Germinal center (tissue), 1 donor: ENCODE results near the gene DNAAF6.
"Not testable (repeated sequence)": the region's sequence is repeated elsewhere in the genome, so short reads cannot be mapped to it uniquely, and the experiment has no call there.

ENCODE experiments used
- DNase-seq: peaks from one replicate; pipeline ENCODE4 v3.0.0; 2012; ENCODE audit warnings: mixed read lengths, low spot score

Gene DNAAF6

DNA sequence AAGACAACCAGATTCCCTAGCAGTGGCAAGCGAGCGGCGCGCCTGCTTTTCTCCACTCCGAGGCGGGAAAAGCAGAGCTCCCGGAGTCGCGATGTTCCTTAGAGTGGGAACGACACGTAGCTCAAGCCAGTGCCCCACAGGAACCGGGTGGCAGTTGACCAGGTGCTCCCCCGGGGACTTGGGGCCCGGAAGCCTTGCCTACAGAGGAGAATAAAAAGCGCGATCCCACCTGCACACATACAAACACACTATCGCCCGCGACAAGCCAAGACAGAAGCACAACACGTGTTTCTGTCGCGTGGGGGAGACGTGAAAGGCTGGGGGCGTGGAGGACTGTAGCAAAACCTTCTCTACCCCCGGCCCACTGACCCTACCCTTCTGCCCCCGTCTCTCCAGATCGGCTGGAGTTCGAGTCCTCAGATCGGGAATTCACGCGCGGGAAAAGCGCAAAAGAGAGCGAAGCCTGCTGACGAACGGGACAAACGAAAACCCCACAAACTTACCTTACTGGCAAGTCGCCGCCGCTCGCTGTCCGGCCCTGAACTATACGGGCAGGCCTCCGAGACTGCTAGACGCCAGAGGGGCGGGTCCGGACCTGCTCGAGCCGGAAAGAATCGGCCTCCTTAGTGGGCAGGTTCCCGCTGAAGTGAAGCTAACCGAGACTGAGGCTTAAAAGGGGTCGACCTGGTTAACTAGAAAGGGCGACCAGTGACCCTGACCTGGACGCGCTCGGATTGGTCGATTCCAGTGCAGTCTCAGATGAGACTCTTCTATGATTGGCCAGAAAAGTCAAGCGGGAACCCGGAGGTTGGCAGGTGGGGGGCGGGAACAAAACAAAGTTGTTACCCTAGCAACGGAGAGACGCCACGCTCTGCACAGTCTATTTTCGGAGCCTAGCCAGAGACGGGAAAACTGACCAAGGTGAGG lies at the start of gene DNAAF6, which contains the start of gene NUP62CL:
Gene DNAAF6 (plus strand): TSS at position 842 of the 927 bp plus-strand sequence. CDS start 6,265 bp downstream, outside the sequence.
Gene NUP62CL (minus strand): TSS at position 664 of the 927 bp plus-strand sequence. CDS start 31,287 bp downstream, outside the sequence.
- peak; percentile 72 for DNase-seq

DNA sequence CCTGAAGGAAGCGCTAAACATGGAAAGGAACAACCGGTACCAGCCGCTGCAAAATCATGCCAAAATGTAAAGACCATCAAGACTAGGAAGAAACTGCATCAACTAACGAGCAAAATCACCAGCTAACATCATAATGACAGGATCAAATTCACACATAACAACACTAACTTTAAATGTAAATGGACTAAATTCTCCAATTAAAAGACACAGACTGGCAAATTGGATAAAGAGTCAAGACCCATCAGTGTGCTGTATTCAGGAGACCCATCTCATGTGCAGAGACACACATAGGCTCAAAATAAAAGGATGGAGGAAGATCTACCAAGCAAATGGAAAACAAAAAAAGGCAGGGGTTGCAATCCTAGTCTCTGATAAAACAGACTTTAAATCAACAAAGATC lies 48.8 kb upstream of the DNAAF6 start:
- DNase-seq: not testable (repeated sequence)

DNA sequence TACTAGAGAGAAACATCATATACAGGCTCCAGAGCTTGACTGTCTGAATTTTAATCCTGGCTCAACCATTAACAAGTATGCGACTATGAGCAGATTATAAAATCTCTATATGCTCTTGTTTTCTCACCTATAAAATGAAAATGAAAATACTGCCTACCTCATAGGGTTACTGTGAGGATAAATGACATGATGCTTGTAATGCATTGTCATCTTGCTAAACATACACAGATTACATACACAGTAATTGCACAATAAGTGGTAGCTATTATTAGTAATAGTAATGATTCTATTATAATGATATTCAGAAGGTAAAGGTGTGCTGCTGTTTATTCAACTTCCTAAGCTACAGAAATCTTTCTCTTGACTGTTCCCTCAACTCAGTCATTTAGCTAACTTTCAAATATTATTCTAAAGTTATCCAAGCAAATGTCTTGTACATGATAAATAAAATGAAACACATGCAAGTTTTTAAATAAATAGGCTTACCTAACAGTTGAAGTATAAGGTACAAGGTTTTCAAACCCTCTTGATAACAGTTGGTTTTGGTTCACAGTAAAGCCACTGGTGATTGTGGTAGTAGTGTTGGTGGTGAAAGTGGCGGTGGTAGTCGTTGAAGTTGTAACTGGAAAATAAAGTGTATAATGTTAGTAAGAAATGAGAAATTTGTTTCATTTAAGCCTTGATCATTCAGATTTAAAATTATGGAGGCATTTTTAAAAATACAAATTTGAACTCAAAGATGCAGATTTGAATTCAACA lies 39.1 kb upstream of the DNAAF6 start:
- no peak for DNase-seq

DNA sequence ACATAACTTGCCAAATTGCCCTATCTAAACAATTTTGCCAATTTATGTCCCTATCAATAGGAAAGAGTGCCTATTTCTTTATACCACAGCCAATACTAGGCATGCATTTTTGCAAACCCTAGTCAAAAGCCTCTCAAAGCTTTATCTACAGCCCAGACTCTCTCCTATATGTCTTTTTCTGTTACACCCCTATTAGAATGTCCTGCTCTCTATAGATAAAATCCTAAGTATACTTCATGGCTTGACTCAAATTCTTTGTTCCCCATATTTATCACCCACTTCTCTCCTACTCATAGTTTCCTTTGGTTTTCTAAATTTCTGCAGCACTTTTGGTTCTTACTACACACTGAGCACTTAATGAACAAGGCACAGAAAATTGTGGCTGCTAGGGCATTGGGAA lies 38.2 kb upstream of the DNAAF6 start:
- no peak for DNase-seq

DNA sequence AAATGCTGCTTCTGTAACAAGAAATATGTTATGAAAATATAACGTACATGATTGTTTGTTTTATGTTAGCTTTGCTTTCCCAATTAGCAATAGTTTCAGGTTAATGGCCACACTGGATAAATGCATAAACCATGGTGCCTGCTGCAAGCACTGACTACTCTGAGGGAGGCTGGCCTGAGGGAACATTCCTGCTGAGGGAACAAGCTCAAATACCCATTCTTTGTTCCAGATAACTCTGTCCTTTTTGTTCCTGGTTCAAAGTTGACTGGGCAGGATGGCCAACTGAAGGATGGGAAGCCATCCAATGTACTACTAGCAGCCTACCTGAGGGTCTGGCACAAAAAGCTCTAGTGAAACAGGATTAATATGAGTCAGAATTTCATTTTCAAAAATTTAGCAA lies 37.7 kb upstream of the DNAAF6 start:
- DNase-seq: no peak

DNA sequence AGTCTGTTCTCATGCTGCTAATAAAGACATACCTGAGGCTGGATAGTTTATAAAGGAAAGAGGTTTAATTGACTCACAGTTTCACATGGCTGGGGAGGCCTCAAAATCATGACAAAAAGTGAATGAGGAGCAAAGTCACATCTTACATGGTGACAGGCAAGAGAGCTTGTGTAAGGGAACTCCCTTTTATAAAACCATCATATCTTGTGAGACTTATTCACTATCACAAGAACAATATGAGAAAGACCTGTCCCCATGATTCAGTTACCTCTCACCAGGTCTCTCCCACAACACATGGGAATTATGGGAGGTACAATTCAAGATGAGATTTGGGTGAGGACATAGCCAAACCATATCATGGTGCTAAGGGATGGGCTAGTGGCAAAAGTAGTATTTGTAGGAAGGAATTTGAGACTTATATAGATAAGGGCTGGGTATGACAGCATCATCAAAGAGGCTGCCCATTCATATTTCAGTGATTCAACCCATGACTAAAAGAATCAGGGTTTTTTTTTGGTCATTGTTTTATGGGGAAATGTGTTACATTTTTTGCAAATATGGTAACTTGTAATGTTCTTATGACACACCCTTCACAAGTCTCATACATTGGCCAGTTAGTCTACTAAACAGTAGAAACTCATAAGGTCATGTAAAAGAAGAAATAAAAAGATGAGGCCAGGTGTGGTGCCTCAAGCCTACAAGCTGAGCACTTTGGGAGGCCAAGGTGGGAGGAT lies 34.9 kb upstream of the DNAAF6 start:
- no peak for DNase-seq

DNA sequence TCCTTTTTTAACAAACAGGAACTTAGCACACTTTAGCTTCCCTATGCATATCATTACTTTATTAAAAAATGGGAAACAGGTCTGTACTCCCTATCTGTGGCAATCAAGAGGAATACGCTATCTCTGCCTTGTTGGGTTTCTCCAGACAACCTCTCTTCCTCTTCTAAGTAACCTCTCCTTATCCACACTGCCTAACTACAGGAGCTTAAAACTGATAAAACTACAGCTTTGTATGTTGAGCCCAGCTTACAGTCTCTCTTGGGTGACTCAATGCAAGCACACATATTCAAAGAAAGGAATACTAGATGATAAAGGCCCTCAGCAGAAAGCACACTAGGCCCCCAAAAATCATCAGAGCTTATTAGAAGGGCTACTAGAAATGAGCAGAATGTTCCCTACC lies 9.1 kb upstream of the DNAAF6 start:
- DNase-seq: no peak

DNA sequence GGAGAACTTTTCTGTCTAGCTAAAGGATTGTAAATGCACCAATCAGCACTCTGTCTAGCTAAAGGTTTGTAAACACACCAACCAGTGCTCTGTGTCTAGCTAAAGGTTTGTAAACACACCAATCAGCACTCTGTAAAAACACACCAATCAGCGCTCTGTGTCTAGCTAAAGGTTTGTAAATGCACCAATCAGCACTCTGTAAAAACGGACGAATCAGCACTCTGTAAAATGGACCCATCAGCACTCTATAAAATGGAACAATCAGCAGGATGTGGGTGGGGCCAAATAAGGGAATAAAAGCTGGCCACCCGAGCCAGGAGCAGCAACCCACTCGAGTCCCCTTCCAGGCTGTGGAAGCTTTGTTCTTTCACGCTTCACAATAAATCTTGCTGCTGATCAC lies 8.3 kb upstream of the DNAAF6 start:
- DNase-seq: not testable (repeated sequence)

DNA sequence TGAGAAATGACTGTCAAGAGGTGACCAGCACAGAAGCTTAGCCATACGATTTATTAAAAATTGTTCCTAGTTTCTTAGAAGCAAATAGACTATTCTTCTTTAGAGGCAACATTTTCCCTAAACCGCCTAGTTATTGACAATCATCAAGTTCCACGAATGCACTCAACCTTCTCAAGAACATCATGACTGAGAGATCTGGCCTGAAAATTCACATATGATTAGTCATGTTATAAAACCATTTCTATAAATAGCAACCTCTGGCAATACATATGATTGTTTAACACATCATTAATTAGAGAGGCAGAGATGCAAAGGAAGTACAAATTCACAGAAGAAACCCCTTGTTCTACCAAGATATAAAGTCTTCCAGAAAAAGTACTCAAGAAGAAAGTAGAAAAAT lies 6.9 kb upstream of the DNAAF6 start:
- DNase-seq: no peak

DNA sequence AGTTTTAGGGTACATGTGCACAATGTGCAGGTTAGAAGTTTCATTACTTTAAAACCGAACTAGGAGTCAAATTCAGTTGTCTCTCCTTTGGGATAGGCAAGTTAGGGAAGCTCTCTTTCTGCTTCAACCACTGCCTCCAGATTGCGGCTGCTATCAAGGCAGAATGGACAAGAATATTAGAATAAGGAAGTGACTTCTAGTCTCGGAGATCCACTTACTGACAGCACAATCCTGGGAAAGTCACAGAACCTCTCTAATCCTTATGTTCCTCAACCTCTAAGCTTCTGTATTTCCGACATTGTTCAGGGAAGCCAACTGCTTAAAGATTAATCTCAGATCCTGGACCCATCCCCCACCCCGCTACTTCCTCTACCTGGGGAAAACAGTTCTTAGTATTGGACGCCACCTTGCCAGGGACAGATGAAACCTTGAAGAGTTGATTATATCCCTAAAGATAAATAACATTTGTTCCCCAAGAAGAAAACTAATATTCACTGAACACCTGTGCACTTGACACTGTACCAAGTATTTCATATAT lies 2.3 kb upstream of the DNAAF6 start:
- no peak for DNase-seq

DNA sequence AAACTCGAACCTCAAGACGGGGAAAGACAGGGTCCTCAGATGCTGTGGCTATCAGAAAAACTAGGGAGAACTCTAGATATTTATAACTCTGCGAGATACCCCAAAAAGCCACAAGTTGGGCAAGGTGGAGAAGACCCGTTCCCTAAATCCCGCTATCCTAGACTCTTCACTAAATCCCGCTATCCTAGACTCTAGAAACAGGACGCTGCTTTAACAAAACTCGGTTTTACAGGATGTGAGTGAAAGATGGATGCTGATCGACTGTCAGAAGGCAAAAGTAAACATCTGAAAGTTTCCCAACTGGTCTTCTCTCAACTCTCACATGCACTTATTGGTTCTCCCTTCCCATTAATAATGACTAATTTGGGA lies 270 bp downstream of the DNAAF6 start:
- DNase-seq: no peak

DNA sequence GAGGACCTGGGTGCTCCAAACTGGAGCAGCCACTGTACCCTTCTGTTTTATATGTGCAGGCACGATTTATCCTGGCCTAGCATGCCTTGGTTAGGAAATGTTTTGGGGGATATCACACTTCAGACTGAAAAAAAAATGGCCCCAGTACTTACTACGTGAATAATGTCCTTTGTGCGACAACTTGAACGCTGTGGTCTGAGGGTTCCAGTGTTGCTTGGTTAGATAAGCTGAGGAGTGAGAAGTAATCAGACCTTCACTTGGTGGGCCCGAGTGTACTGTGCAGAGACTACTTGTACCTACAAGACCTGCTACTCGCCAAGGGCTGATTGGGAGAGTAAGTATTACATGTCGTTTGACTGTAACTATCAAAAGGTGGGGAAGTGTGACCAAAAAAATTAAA lies 678 bp downstream of the DNAAF6 start:
- no peak for DNase-seq

DNA sequence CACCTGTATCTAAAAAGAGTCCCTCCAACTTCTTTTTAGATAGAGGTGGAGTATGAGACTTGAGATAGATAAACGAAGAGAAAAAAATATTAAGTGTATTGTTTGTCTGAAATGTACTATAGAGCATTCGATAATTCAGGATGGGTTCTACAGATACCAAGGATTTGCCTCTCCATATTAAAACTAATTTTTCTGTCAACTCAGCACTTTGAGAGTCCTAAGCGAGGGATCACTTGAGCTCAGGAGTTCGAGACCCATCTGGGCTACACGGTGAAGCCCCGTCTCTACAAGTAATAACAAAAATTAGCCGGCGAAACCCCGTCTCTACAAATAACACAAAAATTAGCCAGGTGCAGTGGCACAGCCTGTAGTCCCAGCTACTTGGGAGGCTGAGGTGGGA lies 1.5 kb downstream of the DNAAF6 start:
- no peak for DNase-seq

DNA sequence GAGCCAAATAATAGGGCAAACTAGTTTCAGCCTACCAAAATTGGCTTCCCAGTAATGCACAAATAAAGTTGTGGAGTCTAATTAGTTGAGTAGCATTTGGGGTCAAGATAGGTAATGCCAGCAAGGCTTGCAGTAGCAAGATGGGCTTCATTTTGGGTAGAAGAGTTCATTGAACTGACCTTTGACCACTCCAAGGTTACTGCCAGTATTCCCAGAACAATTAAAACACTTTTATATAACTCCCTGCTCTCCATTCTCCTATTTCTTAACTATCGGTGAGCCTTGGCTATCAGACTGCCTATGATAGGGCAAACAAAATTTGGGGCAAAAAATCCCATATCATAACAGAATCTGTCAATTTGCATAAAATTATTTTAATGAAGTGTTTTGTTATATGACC lies 7.1 kb downstream of the DNAAF6 start:
- DNase-seq: no peak

DNA sequence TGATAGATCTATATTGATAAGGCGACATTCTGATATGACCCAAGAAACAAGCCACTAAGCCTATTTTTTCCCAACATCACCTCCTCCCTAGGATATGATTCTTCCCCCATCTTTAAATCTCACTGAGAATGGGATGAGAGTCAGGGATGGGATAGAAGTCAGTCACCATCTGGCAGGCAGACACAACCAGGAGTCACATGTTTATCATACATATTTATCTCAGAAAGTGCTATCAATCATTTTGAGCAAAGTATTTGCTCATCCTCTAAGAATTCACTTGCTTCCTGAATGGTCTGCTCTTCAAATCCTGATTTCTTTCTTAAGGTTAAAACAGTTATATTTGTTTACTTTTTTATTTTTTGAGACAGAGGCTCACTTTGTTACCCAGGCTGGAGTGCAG lies 20.3 kb downstream of the DNAAF6 start:
- DNase-seq: no peak

DNA sequence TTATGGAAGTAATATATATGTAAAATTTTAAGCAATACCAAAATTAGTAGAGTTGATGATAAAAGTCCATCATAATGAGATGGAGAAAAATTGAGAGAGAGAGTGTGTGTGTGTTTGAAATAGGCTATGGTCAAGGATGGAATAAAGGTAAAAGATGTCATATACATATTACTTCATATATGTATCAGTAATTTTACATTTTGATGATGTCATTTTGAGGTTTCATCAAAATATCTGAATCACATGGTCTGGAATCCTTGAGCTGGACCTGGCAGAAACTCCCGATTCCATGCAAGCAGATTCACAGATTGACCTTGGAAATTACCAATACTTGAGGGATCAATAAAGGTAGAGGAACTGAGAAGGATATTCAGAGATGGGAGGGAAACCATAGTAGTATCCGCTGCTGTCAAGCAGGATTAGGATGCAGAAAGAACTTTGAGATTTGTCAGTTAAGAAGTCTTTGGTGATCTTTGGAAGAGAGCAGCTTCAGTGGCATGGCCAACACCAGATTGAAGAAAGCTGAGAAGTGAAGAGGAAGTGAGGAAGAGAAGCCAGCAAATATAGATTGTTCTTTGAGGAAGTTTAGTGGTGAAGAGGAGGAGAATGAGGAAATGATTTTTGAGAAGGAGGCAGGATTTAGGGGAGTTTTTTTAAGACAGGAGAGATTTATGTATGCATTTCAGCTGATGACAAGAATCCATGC lies 21.5 kb downstream of the DNAAF6 start:
- no peak for DNase-seq

DNA sequence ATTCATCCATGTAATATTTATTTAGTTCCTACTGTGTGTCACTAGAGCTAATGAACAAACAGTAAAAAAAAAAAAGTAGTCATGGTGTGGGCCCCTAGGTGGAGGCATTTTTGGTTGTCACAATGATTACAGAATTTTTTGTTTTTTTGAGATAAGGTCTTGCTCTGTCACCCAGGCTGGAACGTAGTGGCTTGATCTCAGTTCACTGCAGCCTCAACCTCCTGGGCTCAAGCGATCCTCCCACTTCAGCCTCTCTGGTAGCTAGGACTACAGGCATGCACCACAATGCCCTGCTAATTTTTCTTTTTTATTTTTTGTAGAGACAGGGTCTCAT lies 22.0 kb downstream of the DNAAF6 start:
- no peak for DNase-seq

DNA sequence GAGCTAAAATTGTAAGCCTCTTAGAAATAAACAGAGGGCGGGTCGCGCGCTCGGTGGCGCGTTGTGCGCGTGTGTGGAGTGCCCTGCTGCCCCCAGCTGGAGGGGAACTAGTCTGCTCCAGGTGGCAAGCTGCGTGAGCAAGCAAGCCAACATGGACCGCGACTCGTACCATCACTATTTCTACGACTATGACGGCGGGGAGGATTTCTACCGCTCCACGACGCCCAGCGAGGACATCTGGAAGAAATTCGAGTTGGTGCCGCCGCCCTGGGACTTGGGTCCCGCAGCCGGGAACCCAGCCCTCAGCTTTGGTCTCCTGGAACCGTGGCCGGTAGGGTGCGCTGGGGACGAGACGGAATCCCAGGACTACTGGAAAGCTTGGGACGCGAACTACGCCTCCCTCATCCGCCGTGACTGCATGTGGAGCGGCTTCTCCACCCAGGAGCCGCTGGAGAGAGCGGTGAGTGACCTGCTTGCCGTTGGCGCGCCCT lies 66.1 kb downstream of the DNAAF6 start:
- DNase-seq: peak; percentile 2

DNA sequence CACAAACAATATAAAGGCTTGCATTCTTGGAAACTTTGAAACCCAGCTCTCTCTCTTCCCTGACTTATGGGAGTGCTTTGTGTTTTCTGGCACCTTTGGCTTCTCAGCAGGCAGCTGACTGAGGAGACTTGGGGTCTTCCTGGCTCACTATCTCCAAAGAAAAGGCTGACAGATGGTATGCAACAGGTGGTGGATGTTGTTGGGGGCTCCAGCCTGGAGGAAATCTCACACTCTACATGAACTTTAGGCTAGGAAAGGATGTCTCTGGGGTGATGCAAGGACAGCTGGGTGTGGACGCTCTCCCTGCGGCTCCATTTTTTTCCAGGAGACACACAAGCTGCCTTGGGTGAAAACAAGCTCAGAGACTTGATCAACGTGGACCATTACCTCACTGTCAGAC lies 67.4 kb downstream of the DNAAF6 start:
- DNase-seq: no peak

DNA sequence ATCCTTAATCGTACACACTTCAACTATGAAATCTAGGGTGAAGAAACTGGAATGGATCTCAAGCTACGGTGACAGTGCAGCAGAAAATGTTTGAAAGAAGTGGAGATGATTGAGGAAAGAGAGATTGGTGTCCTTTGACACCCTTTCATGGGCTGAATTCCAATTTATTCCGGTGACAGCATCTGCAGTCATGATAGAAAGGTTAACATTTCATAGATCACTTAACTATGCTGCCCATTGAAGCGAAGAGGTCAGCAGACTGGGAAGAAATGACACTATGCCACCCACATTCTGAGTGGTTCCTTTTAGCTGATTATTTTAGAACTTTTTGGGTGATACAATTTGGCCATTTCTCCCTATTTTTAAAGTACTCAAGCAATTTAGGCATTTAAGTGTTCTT lies 82.3 kb downstream of the DNAAF6 start:
- no peak for DNase-seq

DNA sequence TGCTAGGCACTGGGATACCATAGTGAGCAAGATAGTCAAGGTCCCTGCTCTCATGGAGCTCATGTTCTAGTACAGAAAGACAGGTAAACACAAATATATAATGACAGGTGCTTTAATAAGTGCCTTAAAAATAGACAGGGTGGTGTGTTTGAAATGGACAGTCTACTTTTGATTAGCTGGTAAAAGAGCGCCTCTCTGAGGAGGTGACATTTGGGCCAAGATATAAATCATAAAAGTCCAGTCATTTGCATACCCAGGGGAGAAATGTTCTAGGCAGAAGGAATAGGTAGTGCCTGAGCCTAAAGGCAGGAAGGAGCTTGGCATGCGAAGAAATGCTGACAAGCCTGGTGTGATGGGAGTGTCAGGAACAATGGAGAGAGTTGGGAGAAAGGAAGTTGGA lies 83.6 kb downstream of the DNAAF6 start:
- DNase-seq: no peak

DNA sequence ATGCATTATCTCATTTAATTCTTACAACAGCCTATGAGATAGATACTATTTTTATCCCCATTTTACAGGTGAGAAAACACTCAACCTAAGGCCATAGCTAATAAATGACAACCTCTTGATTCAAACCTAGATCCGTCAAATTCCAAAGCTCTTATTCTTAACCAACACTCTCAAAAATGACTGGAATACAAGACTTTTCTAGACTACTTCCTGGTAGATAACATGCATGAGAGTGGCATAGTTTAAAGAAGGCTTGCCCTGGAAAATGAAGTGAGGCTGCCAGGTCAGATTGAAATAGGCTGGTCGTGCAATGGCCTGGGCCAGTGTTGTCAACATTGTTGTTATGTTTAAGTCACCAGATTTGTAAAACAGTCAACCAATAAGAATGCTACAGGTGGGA lies 86.6 kb downstream of the DNAAF6 start:
- DNase-seq: no peak
